ENCODE measurements around the gene THADA. TPM values are rescaled to one million over a fixed set of nuclear protein-coding genes. Genes with fewer than 3 reads are reported as not detected.

The THADA gene
- polyA plus RNA-seq, 1 donor (not counting 4 experiments of a cell fraction or from before 2014, with no cell fraction given) = 22.6 TPM

DNA sequence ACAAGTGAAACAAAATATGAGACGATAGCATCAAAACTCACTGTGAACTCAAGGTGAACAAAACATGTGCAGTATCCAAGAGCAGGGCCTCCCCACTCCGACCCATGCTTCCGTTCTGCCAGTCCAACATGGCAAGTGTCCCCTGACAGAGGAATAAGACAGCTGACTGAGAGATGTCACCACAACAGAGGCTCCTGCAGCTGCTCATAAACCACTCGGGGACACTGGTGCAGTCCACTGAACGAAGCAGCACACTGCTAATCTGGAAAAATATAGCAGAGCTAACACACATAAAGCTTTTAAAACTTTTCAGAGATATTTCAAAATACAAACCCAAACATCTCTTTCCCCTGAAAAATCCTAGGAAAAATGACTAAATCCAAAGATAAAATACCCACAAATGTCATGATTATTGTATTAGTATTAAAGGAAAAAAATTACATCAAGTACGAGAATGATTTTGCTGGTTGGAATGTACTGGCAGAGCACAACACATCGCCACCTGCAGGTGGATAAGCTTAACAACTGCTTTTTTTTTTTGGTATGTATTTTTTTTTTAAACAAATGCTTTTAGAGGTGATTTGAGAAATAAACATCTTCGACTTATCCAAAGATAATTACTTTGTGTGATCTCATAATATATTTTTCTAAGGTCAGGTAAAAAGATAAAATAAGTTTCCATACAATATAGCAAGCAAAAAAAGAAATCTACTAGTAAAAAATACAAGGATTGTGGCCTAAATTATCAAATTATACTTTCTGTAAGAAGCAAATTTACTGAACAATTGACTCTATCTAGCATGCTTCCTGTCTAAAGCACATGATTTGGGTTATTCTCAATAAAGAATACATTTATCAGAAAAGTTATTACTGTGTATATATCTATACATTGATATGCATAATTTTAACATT, 18.6 kb downstream of the THADA start:
- peak overlapping the region; percentile 38 for H3K27ac ChIP-seq (ENCODE audit: control insufficient read depth, insufficient read depth, low read length)
- DNase-seq (ENCODE audit: low read depth, low spot score) (no peak), FAIRE-seq (no peak)
- H3K4me3 ChIP-seq (ENCODE audit: control insufficient read depth in 2 of 3, extremely low read depth in 1 of 3, insufficient read depth in 2 of 3, low read depth in 1 of 3, low read length in 3 of 3) = no peak overlapping the region
- dilution Hi-C loops (cut with MboI; ENCODE audit: extremely low pct_ligation_motif_present, low sequenced_read_pairs) = no loop called here
- no peaks in the 10 kb centered on the region for H4K20me1 ChIP-seq (ENCODE audit: control insufficient read depth, extremely low read depth, insufficient read depth, low read length)
- no peaks in the 10 kb centered on the region for H3K79me2 ChIP-seq (ENCODE audit: control insufficient read depth, insufficient read depth, low read length)
- H3K9me1 ChIP-seq (ENCODE audit: control insufficient read depth, extremely low read depth, insufficient read depth, low read length) = no peaks in the 10 kb centered on the region
- peaks cover 4% of the 10 kb centered on the region for H3K4me1 ChIP-seq (ENCODE audit: control insufficient read depth, extremely low read depth, insufficient read depth, low read length)
- H3K9me3 ChIP-seq (ENCODE audit: control insufficient read depth, low read depth, low read length) = no peaks in the 10 kb centered on the region
- no peak overlapping the region for H2AFZ ChIP-seq (ENCODE audit: control insufficient read depth, low read length)
- TF ChIP-seq EZH2 (IDR thresholded peaks at IDR 0.05; ENCODE audit: low read length) = no peak
- TF ChIP-seq, protein P1, sequence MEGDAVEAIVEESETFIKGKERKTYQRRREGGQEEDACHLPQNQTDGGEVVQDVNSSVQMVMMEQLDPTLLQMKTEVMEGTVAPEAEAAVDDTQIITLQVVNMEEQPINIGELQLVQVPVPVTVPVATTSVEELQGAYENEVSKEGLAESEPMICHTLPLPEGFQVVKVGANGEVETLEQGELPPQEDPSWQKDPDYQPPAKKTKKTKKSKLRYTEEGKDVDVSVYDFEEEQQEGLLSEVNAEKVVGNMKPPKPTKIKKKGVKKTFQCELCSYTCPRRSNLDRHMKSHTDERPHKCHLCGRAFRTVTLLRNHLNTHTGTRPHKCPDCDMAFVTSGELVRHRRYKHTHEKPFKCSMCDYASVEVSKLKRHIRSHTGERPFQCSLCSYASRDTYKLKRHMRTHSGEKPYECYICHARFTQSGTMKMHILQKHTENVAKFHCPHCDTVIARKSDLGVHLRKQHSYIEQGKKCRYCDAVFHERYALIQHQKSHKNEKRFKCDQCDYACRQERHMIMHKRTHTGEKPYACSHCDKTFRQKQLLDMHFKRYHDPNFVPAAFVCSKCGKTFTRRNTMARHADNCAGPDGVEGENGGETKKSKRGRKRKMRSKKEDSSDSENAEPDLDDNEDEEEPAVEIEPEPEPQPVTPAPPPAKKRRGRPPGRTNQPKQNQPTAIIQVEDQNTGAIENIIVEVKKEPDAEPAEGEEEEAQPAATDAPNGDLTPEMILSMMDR (optimal IDR thresholded peaks at IDR 0.05 in 1 of 3, IDR thresholded peaks at IDR 0.05 in 1 of 3, conservative IDR thresholded peaks at IDR 0.05 in 1 of 3; ENCODE audit: extremely low read depth in 1 of 3, insufficient read depth in 2 of 3, low read length in 3 of 3) = peak; percentile 55 to 63 (median 56)
- H3K27me3 ChIP-seq (ENCODE audit: control insufficient read depth, extremely low read depth, insufficient read depth, low read length) = no peaks in the 10 kb centered on the region
- peaks cover 13 to 30% of the 10 kb centered on the region in 2 experiments for H3K36me3 ChIP-seq (ENCODE audit: control insufficient read depth in 2 of 2, extremely low read depth in 1 of 2, insufficient read depth in 2 of 2, low read length in 2 of 2)
- H3K4me2 ChIP-seq (ENCODE audit: control insufficient read depth, extremely low read depth, insufficient read depth, low read depth, low read length) = no peak overlapping the region
- H3K9ac ChIP-seq (ENCODE audit: control insufficient read depth, extremely low read depth, insufficient read depth, low read length) = no peak overlapping the region

DNA sequence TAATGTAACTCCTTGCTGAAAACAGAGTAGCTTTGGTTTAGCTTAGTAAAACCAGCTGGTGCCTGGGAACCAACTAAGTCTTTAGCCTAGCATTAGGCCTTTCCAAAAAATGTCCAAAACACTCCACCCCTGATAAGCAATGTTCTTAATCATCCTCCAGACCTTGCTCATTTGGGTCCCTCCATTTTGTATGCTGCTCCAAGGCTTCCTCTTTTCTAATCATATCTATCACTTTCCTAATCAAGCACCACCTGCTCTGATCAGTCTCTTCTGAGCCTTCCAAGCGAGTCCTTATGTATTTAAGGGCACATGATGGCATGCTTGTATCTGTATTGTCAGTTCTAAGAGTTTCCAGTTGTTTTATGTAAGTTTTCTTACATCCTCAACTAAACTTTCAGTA, 23.6 kb downstream of the THADA start:
- FAIRE-seq (no peak), DNase-seq (ENCODE audit: low read depth, low spot score) (no peak)
- Histone ChIP-seq H4K20me1 (ENCODE audit: control insufficient read depth, extremely low read depth, insufficient read depth, low read length) (no peaks in the 10 kb centered on the region), H3K9me3 (ENCODE audit: control insufficient read depth, low read depth, low read length) (no peaks in the 10 kb centered on the region), H3K79me2 (ENCODE audit: control insufficient read depth, insufficient read depth, low read length) (no peaks in the 10 kb centered on the region), H3K27ac (ENCODE audit: control insufficient read depth, insufficient read depth, low read length) (no peak overlapping the region), H3K4me3 (ENCODE audit: control insufficient read depth in 2 of 3, extremely low read depth in 1 of 3, insufficient read depth in 2 of 3, low read depth in 1 of 3, low read length in 3 of 3) (no peak overlapping the region), H3K36me3 (ENCODE audit: control insufficient read depth in 2 of 2, extremely low read depth in 1 of 2, insufficient read depth in 2 of 2, low read length in 2 of 2) (peaks cover 13 to 27% of the 10 kb centered on the region in 2 experiments), H3K9ac (ENCODE audit: control insufficient read depth, extremely low read depth, insufficient read depth, low read length) (no peak overlapping the region), H3K4me2 (ENCODE audit: control insufficient read depth, extremely low read depth, insufficient read depth, low read depth, low read length) (no peak overlapping the region), H2AFZ (ENCODE audit: control insufficient read depth, low read length) (no peak overlapping the region), H3K27me3 (ENCODE audit: control insufficient read depth, extremely low read depth, insufficient read depth, low read length) (no peaks in the 10 kb centered on the region), H3K4me1 (ENCODE audit: control insufficient read depth, extremely low read depth, insufficient read depth, low read length) (peaks cover 4% of the 10 kb centered on the region), H3K9me1 (ENCODE audit: control insufficient read depth, extremely low read depth, insufficient read depth, low read length) (no peaks in the 10 kb centered on the region)
- TF ChIP-seq, protein P1 (optimal IDR thresholded peaks at IDR 0.05 in 1 of 3, IDR thresholded peaks at IDR 0.05 in 1 of 3, conservative IDR thresholded peaks at IDR 0.05 in 1 of 3; ENCODE audit: extremely low read depth in 1 of 3, insufficient read depth in 2 of 3, low read length in 3 of 3) = no peak
- no peak for TF ChIP-seq EZH2 (IDR thresholded peaks at IDR 0.05; ENCODE audit: low read length)
- dilution Hi-C loops (cut with MboI; ENCODE audit: extremely low pct_ligation_motif_present, low sequenced_read_pairs) = no loop called here

Data from keratinocyte (primary cell).